HCT116 (cell line): Measurements from ENCODE around the gene NUDT9.

Experiments used
- CEBPB ChIP-seq: IDR thresholded peaks from 2 replicates; pipeline ENCODE4 v1.6.1; 2012; ENCODE audit warnings: low read depth
- EZH2phosphoT487 ChIP-seq: fragments of 200-600 bp; IDR thresholded peaks from 2 replicates; pipeline ENCODE4 v1.6.1; 2018; ENCODE audit warnings: antibody characterized with exemption, borderline replicate concordance
- FOSL1 ChIP-seq: IDR thresholded peaks from 2 replicates; pipeline ENCODE4 v1.6.1; 2012; ENCODE audit warnings: low read depth
- MAX ChIP-seq: IDR thresholded peaks from 2 replicates; pipeline ENCODE4 v1.6.1; 2012
- POLR2AphosphoS5 ChIP-seq: IDR thresholded peaks from 2 replicates; pipeline ENCODE4 v1.6.1; 2011; ENCODE audit warnings: mild to moderate bottlenecking, low read depth, low read length, moderate library complexity
- RAD21 ChIP-seq: IDR thresholded peaks from 2 replicates; pipeline ENCODE4 v1.6.1; 2012; ENCODE audit warnings: low read depth, mild to moderate bottlenecking
- SRF ChIP-seq: IDR thresholded peaks from 2 replicates; pipeline ENCODE4 v1.6.1; 2012; ENCODE audit warnings: low read depth
- TF ChIP-seq, protein P1 (sequence below), 3 experiments: fragments of 200-600 bp in 1 of 3; sonication (generic) in 1 of 3; IDR thresholded peaks in 2 of 3; conservative IDR thresholded peaks in 1 of 3; 2 replicates each; pipeline ENCODE4 v1.5.1; 2012 to 2017; ENCODE audit warnings: low read depth in 2 of 3, low read length in 2 of 3, antibody characterized with exemption in 1 of 3, borderline replicate concordance in 1 of 3, control low read depth in 1 of 3, mild to moderate bottlenecking in 1 of 3, mixed read lengths in 1 of 3, mixed run types in 1 of 3, moderate library complexity in 1 of 3; ENCODE audit not compliant: insufficient read depth in 1 of 3

DNA sequence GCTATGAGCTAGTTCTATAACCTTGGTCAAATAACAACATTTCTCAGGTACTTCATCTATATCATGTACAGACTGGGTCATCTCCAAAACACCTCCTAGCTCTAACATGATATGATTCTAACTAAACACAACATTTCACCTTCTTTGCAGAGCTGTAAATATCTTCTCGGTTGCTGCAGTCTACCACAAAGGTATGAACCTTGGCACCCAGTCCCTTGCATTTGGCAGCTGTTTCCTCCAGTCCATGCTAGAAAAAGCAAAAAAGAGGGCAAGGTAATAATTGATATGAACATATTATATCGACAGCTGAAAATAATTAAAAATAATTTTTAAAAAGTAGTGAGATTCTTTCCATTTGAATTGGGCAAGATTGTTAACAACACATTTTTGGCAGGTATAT is 40.3 kb upstream of the NUDT9 start:
- TF ChIP-seq, protein P1, sequence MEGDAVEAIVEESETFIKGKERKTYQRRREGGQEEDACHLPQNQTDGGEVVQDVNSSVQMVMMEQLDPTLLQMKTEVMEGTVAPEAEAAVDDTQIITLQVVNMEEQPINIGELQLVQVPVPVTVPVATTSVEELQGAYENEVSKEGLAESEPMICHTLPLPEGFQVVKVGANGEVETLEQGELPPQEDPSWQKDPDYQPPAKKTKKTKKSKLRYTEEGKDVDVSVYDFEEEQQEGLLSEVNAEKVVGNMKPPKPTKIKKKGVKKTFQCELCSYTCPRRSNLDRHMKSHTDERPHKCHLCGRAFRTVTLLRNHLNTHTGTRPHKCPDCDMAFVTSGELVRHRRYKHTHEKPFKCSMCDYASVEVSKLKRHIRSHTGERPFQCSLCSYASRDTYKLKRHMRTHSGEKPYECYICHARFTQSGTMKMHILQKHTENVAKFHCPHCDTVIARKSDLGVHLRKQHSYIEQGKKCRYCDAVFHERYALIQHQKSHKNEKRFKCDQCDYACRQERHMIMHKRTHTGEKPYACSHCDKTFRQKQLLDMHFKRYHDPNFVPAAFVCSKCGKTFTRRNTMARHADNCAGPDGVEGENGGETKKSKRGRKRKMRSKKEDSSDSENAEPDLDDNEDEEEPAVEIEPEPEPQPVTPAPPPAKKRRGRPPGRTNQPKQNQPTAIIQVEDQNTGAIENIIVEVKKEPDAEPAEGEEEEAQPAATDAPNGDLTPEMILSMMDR (IDR thresholded peaks at IDR 0.05 in 2 of 3, conservative IDR thresholded peaks at IDR 0.05 in 1 of 3; ENCODE audit: borderline replicate concordance in 1 of 3, insufficient read depth in 1 of 3, low read depth in 2 of 3, low read length in 2 of 3): no peak
- TF ChIP-seq MAX (no peak), EZH2phosphoT487 (no peak), RAD21 (no peak), SRF (no peak), FOSL1 (no peak), POLR2AphosphoS5 (no peak), CEBPB (no peak)
